ENCODE data around the gene INF2.
"Not testable (repeated sequence)": the region's sequence is repeated elsewhere in the genome, so short reads cannot be mapped to it uniquely, and the experiment has no call there.

Gene INF2

DNA sequence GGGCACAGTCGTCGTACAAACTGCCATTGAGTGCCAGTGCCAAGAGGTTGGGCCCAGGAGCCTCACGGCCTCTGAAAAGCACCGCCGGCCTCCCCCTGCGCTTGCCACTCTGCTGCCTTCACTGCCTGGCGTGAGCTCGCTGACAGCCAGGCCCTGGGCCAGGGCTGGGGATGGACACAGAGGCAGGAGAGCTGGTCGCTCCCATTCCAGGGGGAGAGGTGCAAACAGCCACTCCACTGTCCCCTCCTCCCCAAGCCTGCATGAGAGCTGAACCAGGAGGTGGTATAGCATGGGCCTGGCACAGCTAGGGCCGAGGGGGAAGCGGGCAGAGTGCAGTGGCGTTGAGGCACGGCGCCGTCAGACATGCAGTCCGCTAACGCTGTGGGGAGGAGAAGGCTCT lies 39.2 kb downstream of the INF2 start:
- H3K79me2 ChIP-seq (ENCODE audit: insufficient read depth, low read depth): no peaks in the 10 kb centered on the region
- H4K20me1 ChIP-seq (ENCODE audit: insufficient read depth): no peaks in the 10 kb centered on the region
- no peaks in the 10 kb centered on the region for H3K4me1 ChIP-seq (ENCODE audit: low read depth, poor library complexity, severe bottlenecking)
- no peak overlapping the region for H3K27ac ChIP-seq
- H3K4me3 ChIP-seq (IDR thresholded peaks at IDR 0.05; ENCODE audit: insufficient read depth, low read depth, low read length): no peak overlapping the region
- H3K36me3 ChIP-seq (ENCODE audit: insufficient read depth): no peaks in the 10 kb centered on the region
- TF ChIP-seq CTCF (conservative IDR thresholded peaks at IDR 0.05; ENCODE audit: low read depth, low read length): no peak
- H2AFZ ChIP-seq (ENCODE audit: low read depth): no peak overlapping the region
- H3K9ac ChIP-seq: no peak overlapping the region
- no peak overlapping the region for H3K4me2 ChIP-seq
- peaks cover 8% of the 10 kb centered on the region; the same call in 1 of the 2 replicates for H3K27me3 ChIP-seq (ENCODE audit: insufficient read depth, low read depth)

DNA sequence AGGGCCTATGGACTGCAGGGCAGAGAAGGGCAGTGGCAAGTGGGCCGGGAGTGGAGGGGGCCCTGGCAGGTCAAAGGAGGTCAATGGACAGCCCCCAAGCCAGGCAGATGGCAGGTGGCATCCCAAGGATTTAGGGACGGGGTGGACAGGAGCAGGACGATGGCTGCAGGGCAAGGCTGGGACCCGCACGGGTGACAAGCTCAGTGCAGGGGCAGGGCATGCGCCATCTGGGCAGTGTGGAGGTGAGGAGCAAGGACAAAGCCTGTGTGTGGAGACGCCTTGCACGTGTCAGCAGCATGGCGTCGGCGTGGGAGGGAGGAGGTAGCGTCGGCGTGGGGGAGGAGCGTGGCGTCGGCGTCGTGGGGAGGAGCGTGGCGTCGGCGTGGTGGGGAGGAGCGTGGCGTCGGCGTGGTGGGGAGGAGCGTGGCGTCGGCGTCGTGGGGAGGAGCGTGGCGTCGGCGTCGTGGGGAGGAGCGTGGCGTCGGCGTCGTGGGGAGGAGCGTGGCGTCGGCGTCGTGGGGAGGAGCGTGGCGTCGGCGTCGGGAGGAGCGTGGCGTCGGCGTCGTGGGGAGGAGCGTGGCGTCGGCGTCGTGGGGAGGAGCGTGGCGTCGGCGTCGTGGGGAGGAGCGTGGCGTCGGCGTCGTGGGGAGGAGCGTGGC lies 39.9 kb downstream of the INF2 start:
- H4K20me1 ChIP-seq (ENCODE audit: insufficient read depth); H3K79me2 ChIP-seq (ENCODE audit: insufficient read depth, low read depth); H3K27ac ChIP-seq; H3K4me2 ChIP-seq; H2AFZ ChIP-seq (ENCODE audit: low read depth); H3K4me3 ChIP-seq (IDR thresholded peaks at IDR 0.05; ENCODE audit: insufficient read depth, low read depth, low read length); H3K9ac ChIP-seq; H3K4me1 ChIP-seq (ENCODE audit: low read depth, poor library complexity, severe bottlenecking); H3K36me3 ChIP-seq (ENCODE audit: insufficient read depth): not testable (repeated sequence)
- H3K27me3 ChIP-seq (ENCODE audit: insufficient read depth, low read depth): peaks cover 12% of the 10 kb centered on the region; the same call in 1 of the 2 replicates

- H3K4me3 ChIP-seq (IDR thresholded peaks at IDR 0.05; ENCODE audit: insufficient read depth, low read depth, low read length): no peak overlapping the region
- H3K79me2 ChIP-seq (ENCODE audit: insufficient read depth, low read depth): no peaks in the 10 kb centered on the region
- no peak overlapping the region for H2AFZ ChIP-seq (ENCODE audit: low read depth)
- peaks cover 12% of the 10 kb centered on the region; the same call in 1 of the 2 replicates for H3K27me3 ChIP-seq (ENCODE audit: insufficient read depth, low read depth)
- no peak overlapping the region for H3K4me2 ChIP-seq
- H3K9ac ChIP-seq: no peak overlapping the region
- TF ChIP-seq CTCF (conservative IDR thresholded peaks at IDR 0.05; ENCODE audit: low read depth, low read length): no peak
- H3K36me3 ChIP-seq (ENCODE audit: insufficient read depth): no peaks in the 10 kb centered on the region
- no peaks in the 10 kb centered on the region for H3K4me1 ChIP-seq (ENCODE audit: low read depth, poor library complexity, severe bottlenecking)
- no peaks in the 10 kb centered on the region for H4K20me1 ChIP-seq (ENCODE audit: insufficient read depth)
- no peak overlapping the region for H3K27ac ChIP-seq
These were observed 40.4 kb downstream of the INF2 start for GRCh38 chr14:104729835-104730181.

DNA sequence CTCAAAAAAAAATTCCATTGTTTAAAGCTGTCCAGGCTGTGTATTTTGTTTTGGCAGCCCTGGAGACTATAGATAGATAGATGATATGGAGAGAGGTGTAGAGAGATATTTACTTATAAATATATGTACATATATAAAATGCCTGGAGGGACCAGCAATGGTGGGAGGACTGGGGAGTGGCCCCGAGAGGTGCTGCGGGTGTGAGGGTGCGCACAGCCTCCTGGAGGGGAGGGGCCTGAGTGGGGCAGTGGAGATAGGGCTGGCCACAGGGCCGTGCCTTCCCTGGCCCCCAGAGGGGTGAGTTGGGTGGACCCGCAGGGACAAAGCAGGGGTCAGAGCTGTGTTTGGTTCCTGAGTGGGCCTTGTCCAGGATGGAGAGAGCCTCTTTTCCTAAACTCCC lies 41.1 kb downstream of the INF2 start:
- Histone ChIP-seq H3K4me3 (IDR thresholded peaks at IDR 0.05; ENCODE audit: insufficient read depth, low read depth, low read length) (no peak overlapping the region), H3K9ac (no peak overlapping the region), H3K27ac (no peak overlapping the region), H3K27me3 (ENCODE audit: insufficient read depth, low read depth) (peaks cover 9% of the 10 kb centered on the region; the same call in 1 of the 2 replicates), H4K20me1 (ENCODE audit: insufficient read depth) (no peaks in the 10 kb centered on the region), H3K4me2 (no peak overlapping the region), H3K36me3 (ENCODE audit: insufficient read depth) (no peaks in the 10 kb centered on the region), H3K79me2 (ENCODE audit: insufficient read depth, low read depth) (no peaks in the 10 kb centered on the region), H2AFZ (ENCODE audit: low read depth) (no peak overlapping the region), H3K4me1 (ENCODE audit: low read depth, poor library complexity, severe bottlenecking) (no peaks in the 10 kb centered on the region)
- TF ChIP-seq CTCF (conservative IDR thresholded peaks at IDR 0.05; ENCODE audit: low read depth, low read length): no peak
